GM12878 (cell line): Measurements from ENCODE around the gene EPHA4. TPM values are rescaled to one million over a fixed set of nuclear protein-coding genes. Genes with fewer than 3 reads are reported as not detected.

Source experiments
- ATAC-seq: fragments of 200-7000 bp; cut with Tn5 transposase; 3 replicates; pipeline ENCODE4 v1.9.1; 2020; ENCODE audit warnings: mild to moderate bottlenecking, moderate library complexity
- BruUV-seq: library from RNA; stranded (reverse); fragments of 400-500 nt; replicated peaks from 2 replicates; lab custom pipeline; 2021; lab: Mats Ljungman, UMichigan
- CTCF ChIA-PET: fragments of 300-600 bp; sonication (Branson Sonifier 250); formaldehyde crosslinking; extraction: SDS; loops from one replicate; lab custom pipeline; 2021; ENCODE audit warnings: inconsistent platforms; lab: Yijun Ruan, JAX
- POLR2A ChIA-PET: fragments of 350-600 bp; formaldehyde crosslinking; extraction: SDS; loops from one replicate; lab custom pipeline; 2021; ENCODE audit warnings: inconsistent platforms; lab: Charles Lee
- RAD21 ChIA-PET: fragments of 300-600 bp; sonication (Branson Sonifier 250); formaldehyde crosslinking; loops from one replicate; lab custom pipeline; 2023; ENCODE audit warnings: antibody characterized with exemption; ENCODE audit not compliant: unreplicated experiment; lab: Charles Lee
- SMC1A ChIA-PET: fragments of 300-600 bp; sonication (Branson Sonifier 250); formaldehyde crosslinking; loops from one replicate; lab custom pipeline; 2023; ENCODE audit not compliant: unreplicated experiment, uncharacterized antibody; lab: Charles Lee
- DNase-seq: peaks from one replicate; pipeline ENCODE4 v3.0.0-alpha.2; 2011; ENCODE audit warnings: low read depth, low spot score
- FAIRE-seq: peaks from 3 replicates; lab custom pipeline; 2011; peaks lifted over from hg19 to GRCh38; lab: Jason Lieb, UNC
- H2AFZ ChIP-seq: 2 replicates; pipeline ENCODE4 v1.6.0; 2011; ENCODE audit warnings: low read depth, low read length, control low read depth; ENCODE audit not compliant: control insufficient read depth
- H3K27ac ChIP-seq: 2 replicates; pipeline ENCODE4 v1.5.1; 2011; ENCODE audit warnings: control low read depth; ENCODE audit not compliant: control insufficient read depth, insufficient read depth
- H3K27me3 ChIP-seq, 2 experiments: replicated peaks in 1 of 2; 2 replicates each; pipeline versions ENCODE4 v1.6.0 to v1.6.1; 2011; ENCODE audit warnings: low read length in 1 of 2; ENCODE audit not compliant: control insufficient read depth in 2 of 2, insufficient read depth in 2 of 2
- H3K36me3 ChIP-seq, 2 experiments: 2 replicates each; pipeline ENCODE4 v1.5.1; 2011; ENCODE audit warnings: low read length in 1 of 2; ENCODE audit not compliant: control insufficient read depth in 2 of 2, insufficient read depth in 2 of 2
- H3K4me1 ChIP-seq: 2 replicates; pipeline ENCODE4 v1.6.1; 2011; ENCODE audit warnings: mild to moderate bottlenecking, low read length, moderate library complexity, mixed read lengths; ENCODE audit not compliant: control insufficient read depth, insufficient read depth
- H3K4me2 ChIP-seq: 2 replicates; pipeline ENCODE4 v1.6.0; 2011; ENCODE audit warnings: control low read depth; ENCODE audit not compliant: control insufficient read depth, insufficient read depth
- H3K4me3 ChIP-seq: fragments of 200-600 bp; sonication (generic); 2 replicates; pipeline ENCODE4 v1.5.1; 2016
- H3K79me2 ChIP-seq: 2 replicates; pipeline ENCODE4 v1.6.0; 2011; ENCODE audit warnings: low read length; ENCODE audit not compliant: control insufficient read depth, insufficient read depth
- H3K9ac ChIP-seq: 2 replicates; pipeline ENCODE4 v1.8.0; 2011; ENCODE audit warnings: low read length, control low read depth, mixed read lengths; ENCODE audit not compliant: control insufficient read depth, insufficient read depth
- H3K9me3 ChIP-seq: replicated peaks from 3 replicates; pipeline ENCODE4 v1.5.1; 2011; ENCODE audit warnings: mild to moderate bottlenecking, low read length; ENCODE audit not compliant: control insufficient read depth, insufficient read depth
- H4K20me1 ChIP-seq: 2 replicates; pipeline ENCODE4 v1.6.0; 2011; ENCODE audit not compliant: control insufficient read depth, insufficient read depth
- DPF2 ChIP-seq: fragments of 450-650 bp; IDR thresholded peaks from 2 replicates; pipeline ENCODE4 v1.6.1; 2017; ENCODE audit warnings: mild to moderate bottlenecking
- EED ChIP-seq: sonication (generic); IDR thresholded peaks from 2 replicates; pipeline ENCODE4 v1.6.1; 2016; ENCODE audit warnings: antibody characterized with exemption, low read depth
- EGR1 ChIP-seq, 2 experiments: IDR thresholded peaks; 1 replicate in 1 of 2; 2 replicates in 1 of 2; pipeline ENCODE4 v1.6.1; 2011 to 2012; ENCODE audit warnings: low read depth in 2 of 2, low read length in 2 of 2, borderline replicate concordance in 1 of 2, mild to moderate bottlenecking in 1 of 2, moderate library complexity in 1 of 2
- FOS ChIP-seq: IDR thresholded peaks from 3 replicates; pipeline ENCODE4 v1.6.1; 2011; ENCODE audit warnings: borderline replicate concordance; ENCODE audit not compliant: insufficient read length; ENCODE audit errors: extremely low read depth
- HSF1 ChIP-seq: fragments of 150-350 bp; IDR thresholded peaks from 2 replicates; pipeline ENCODE4 v1.6.1; 2014; ENCODE audit warnings: mild to moderate bottlenecking, low read depth, low read length
- IKZF2 ChIP-seq, 2 experiments: fragments of 450-650 bp; IDR thresholded peaks; 2 replicates each; pipeline ENCODE4 v1.6.1; 2017; ENCODE audit warnings: mild to moderate bottlenecking in 2 of 2, moderate library complexity in 2 of 2
- JUND ChIP-seq: IDR thresholded peaks from 2 replicates; pipeline ENCODE4 v1.6.1; 2012; ENCODE audit warnings: low read depth, mild to moderate bottlenecking, low read length, improper control_type of control experiment, moderate library complexity
- KDM1A ChIP-seq: fragments of 200-600 bp; sonication (generic); IDR thresholded peaks from 2 replicates; pipeline ENCODE4 v1.6.1; 2016; ENCODE audit warnings: borderline replicate concordance
- MEF2A ChIP-seq: IDR thresholded peaks from 2 replicates; pipeline ENCODE4 v1.6.1; 2011; ENCODE audit warnings: low read depth, mild to moderate bottlenecking, low read length, moderate library complexity; ENCODE audit not compliant: insufficient read depth
- MYB ChIP-seq: fragments of 150-350 bp; IDR thresholded peaks from 2 replicates; pipeline ENCODE4 v1.6.1; 2014; ENCODE audit warnings: mild to moderate bottlenecking, low read depth, low read length, borderline replicate concordance
- NFIC ChIP-seq: IDR thresholded peaks from 2 replicates; pipeline ENCODE4 v1.6.1; 2012; ENCODE audit warnings: low read depth, mild to moderate bottlenecking, inconsistent platforms, low read length, moderate library complexity
- RBBP5 ChIP-seq: fragments of 200-600 bp; sonication (generic); conservative IDR thresholded peaks from 2 replicates; pipeline ENCODE4 v1.6.1; 2016
- REST ChIP-seq: IDR thresholded peaks from 2 replicates; pipeline ENCODE4 v1.6.1; 2012; ENCODE audit warnings: mild to moderate bottlenecking, low read depth, low read length
- SRF ChIP-seq, 2 experiments: IDR thresholded peaks; 2 replicates each; pipeline ENCODE4 v1.6.1; 2011; ENCODE audit warnings: low read depth in 2 of 2, low read length in 2 of 2, mild to moderate bottlenecking in 1 of 2, moderate library complexity in 1 of 2
- TCF12 ChIP-seq: IDR thresholded peaks from 2 replicates; pipeline ENCODE4 v1.6.1; 2011; ENCODE audit warnings: low read depth, mild to moderate bottlenecking, low read length
- ZBTB33 ChIP-seq: fragments of 450-650 bp; IDR thresholded peaks from 2 replicates; pipeline ENCODE4 v1.6.1; 2017; ENCODE audit warnings: mild to moderate bottlenecking
- ZNF217 ChIP-seq: fragments of 450-650 bp; IDR thresholded peaks from 2 replicates; pipeline ENCODE4 v1.6.1; 2017; ENCODE audit warnings: antibody characterized with exemption, mild to moderate bottlenecking
- WGBS: methylation state at CpG from one replicate; pipeline ENCODE4 v1.1.6; 2016; ENCODE audit warnings: low lambda C conversion rate; ENCODE audit not compliant: insufficient replicate concordance, insufficient coverage; ENCODE audit errors: missing lambda C conversion rate; 5-methylcytosine and 5-hydroxymethylcytosine counted together
- in situ Hi-C: fragments of 300-500 bp; cut with MboI; formaldehyde crosslinking; loops from 9 replicates; pipeline ENCODE4 v1.14.3; 2018; ENCODE audit warnings: mixed read lengths
- intact Hi-C: fragments of 100-400 bp; cut with micrococcal nuclease; formaldehyde crosslinking; loops from one replicate; pipeline ENCODE4 v1.14.2; 2022; ENCODE audit not compliant: unreplicated experiment
- polyA plus RNA-seq, 11 experiments: library from polyadenylated mRNA; depleted of rRNA in 4 of 11; unstranded in 6 of 11; stranded (reverse) in 5 of 11; fragments of >200 nt; fragmentation: Nextera tagmentation in 4 of 11; fragmentation: Illumina TruSeq in 1 of 11; extraction: Ambion mirVana in 4 of 11; extraction: Trizol in 1 of 11; gene quantifications; 1 replicate in 1 of 11; 2 replicates in 10 of 11; pipeline versions ENCODE4 v1.2.1 to v1.2.3, GENCODE V29; 2011 to 2016; ENCODE audit warnings: inconsistent platforms in 2 of 11, missing spikeins in 2 of 11, low read depth in 1 of 11
- total RNA-seq, 4 experiments: library from RNA; depleted of rRNA in 3 of 4; stranded (reverse); fragments of >200 nt in 3 of 4; fragmentation: Illumina TruSeq in 1 of 4; extraction: Trizol in 1 of 4; gene quantifications; 2 replicates each; pipeline versions ENCODE4 v1.2.1 to v1.2.3, GENCODE V29; 2013 to 2021

Gene EPHA4
- total and polyA plus RNA-seq, 10 of the 15 experiments (the other 5 are each of a cell fraction or from before 2014, with no cell fraction given), result 0.06 to 1.5 (median 0.33) TPM; not detected in 1

- no peak for TF ChIP-seq ZNF217
- TF ChIP-seq REST, result no peak
- TF ChIP-seq JUND, result no peak
- TF ChIP-seq FOS, result no peak
These were observed 28.3 kb upstream of the EPHA4 start (continued) for GRCh38 chr2:221600388-221600787.

- H3K79me2 ChIP-seq, result no peaks in the 10 kb centered on the region
- H4K20me1 ChIP-seq, result no peaks in the 10 kb centered on the region
- H3K9ac ChIP-seq, result no peak overlapping the region
- no peak overlapping the region for H3K4me2 ChIP-seq
- no TSS peak for BruUV-seq
- CTCF ChIA-PET, result no interaction called here
- no peaks in the 10 kb centered on the region for H3K36me3 ChIP-seq
- FAIRE-seq, result no peak
- POLR2A ChIA-PET, result no interaction called here
- ATAC-seq, result no peak
- WGBS, result 39% methylated on average over 3 of the region's 3 CpGs
- SMC1A ChIA-PET, result no interaction called here
- no peaks in the 10 kb centered on the region for H3K9me3 ChIP-seq
- intact Hi-C loops (no loop called here), in situ Hi-C loops (no loop called here)
- no peak overlapping the region for H3K4me3 ChIP-seq
- no peak overlapping the region for H3K27ac ChIP-seq
- no peaks in the 10 kb centered on the region; a peak in 3 of 4 replicates for H3K27me3 ChIP-seq
- DNase-seq, result no peak
- no peaks in the 10 kb centered on the region for H3K4me1 ChIP-seq
- RAD21 ChIA-PET, result no interaction called here
- no peak overlapping the region for H2AFZ ChIP-seq
- TF ChIP-seq KDM1A (no peak), TCF12 (no peak), NFIC (no peak), SRF (IDR thresholded peaks at IDR 0.05; ENCODE audit: low read depth in 2 of 2, low read length in 2 of 2) (no peak), RBBP5 (no peak), EED (no peak), ZBTB33 (no peak), EGR1 (IDR thresholded peaks at IDR 0.05; ENCODE audit: borderline replicate concordance in 1 of 2, low read depth in 2 of 2, low read length in 2 of 2) (no peak), MYB (no peak), HSF1 (no peak), IKZF2 (IDR thresholded peaks at IDR 0.05) (no peak), MEF2A (no peak), DPF2 (no peak)
These were observed 24.1 kb upstream of the EPHA4 start for GRCh38 chr2:221596192-221596591.
